ENCODE measurements around the gene NKX6-1.

Gene NKX6-1

DNA sequence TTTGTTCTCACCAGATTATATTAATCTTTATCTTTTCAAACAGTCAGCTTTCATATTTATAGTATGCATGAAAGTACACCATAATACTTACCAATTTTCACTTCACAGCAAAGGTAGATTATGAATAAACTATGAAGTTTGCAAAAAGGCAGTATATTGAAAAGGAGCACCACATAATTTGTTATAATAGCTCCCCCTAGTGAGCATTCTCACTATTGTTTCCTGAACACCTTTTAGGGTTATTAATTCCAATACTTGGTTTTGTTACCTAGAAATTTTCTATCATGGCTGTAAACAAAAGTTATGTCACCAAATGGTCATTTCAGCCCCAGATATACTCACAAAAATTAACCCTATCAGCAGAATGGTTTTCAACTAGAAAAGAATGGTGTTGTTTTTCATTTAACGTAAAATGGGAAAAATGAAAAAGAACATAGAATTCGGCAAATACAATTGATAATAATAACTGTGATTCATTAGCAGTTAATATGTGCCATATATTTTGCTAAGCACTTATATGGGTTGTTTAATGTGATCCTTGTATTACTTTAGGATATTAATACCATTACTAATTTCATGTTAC, 30.2 kb upstream of the NKX6-1 start:
- DNase-seq (ENCODE audit: extremely low read depth, low read depth), result peak; percentile 1
- no peak overlapping the region for H3K4me3 ChIP-seq (replicated peaks; ENCODE audit: low read depth, low read length)
- TF ChIP-seq, protein P1, sequence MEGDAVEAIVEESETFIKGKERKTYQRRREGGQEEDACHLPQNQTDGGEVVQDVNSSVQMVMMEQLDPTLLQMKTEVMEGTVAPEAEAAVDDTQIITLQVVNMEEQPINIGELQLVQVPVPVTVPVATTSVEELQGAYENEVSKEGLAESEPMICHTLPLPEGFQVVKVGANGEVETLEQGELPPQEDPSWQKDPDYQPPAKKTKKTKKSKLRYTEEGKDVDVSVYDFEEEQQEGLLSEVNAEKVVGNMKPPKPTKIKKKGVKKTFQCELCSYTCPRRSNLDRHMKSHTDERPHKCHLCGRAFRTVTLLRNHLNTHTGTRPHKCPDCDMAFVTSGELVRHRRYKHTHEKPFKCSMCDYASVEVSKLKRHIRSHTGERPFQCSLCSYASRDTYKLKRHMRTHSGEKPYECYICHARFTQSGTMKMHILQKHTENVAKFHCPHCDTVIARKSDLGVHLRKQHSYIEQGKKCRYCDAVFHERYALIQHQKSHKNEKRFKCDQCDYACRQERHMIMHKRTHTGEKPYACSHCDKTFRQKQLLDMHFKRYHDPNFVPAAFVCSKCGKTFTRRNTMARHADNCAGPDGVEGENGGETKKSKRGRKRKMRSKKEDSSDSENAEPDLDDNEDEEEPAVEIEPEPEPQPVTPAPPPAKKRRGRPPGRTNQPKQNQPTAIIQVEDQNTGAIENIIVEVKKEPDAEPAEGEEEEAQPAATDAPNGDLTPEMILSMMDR (IDR thresholded peaks at IDR 0.05; ENCODE audit: low read depth, low read length, missing control alignments), result peak; percentile 41

DNA sequence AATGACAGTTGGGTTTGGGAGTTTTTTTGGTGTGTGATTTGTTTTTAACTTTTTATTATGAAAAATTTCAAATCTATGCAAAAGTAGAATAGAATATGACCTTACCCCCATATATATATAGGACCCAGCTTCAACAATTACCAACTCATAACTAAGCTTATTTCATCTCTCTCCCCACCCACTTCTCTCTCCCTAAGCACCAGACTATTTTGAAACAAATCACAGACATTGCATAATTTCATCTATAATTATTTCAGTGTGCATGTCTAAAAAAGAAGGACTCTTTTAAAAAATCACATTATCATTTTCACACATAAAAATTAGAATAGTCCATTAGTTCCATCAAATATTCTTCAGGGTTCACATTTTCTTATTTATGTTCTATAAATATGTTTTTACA, 28.3 kb upstream of the NKX6-1 start:
- TF ChIP-seq, protein P1 (IDR thresholded peaks at IDR 0.05; ENCODE audit: low read depth, low read length, missing control alignments), result no peak
- no peak overlapping the region for H3K4me3 ChIP-seq (replicated peaks; ENCODE audit: low read depth, low read length)
- DNase-seq (ENCODE audit: extremely low read depth, low read depth), result no peak

DNA sequence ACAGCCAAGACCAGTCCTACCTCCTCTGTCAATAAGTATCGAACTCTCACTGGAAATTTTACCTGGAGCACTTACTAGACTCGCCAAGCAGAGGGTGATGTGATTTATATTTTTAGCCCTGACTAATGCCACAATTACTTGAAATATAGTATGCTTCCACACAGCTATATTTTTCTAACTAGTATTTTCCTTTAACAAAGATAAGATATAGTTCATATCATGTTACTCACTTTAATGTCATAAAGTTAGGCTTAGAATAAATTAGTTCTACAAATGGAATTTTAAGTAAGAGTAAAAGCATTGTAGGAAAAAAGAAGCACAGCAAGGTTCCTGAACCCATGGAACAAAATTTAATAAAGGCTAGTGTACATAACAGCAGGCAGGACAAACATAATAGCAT, 16.0 kb upstream of the NKX6-1 start:
- TF ChIP-seq, protein P1 (IDR thresholded peaks at IDR 0.05; ENCODE audit: low read depth, low read length, missing control alignments), result no peak
- no peak overlapping the region for H3K4me3 ChIP-seq (replicated peaks; ENCODE audit: low read depth, low read length)
- no peak for DNase-seq (ENCODE audit: extremely low read depth, low read depth)

DNA sequence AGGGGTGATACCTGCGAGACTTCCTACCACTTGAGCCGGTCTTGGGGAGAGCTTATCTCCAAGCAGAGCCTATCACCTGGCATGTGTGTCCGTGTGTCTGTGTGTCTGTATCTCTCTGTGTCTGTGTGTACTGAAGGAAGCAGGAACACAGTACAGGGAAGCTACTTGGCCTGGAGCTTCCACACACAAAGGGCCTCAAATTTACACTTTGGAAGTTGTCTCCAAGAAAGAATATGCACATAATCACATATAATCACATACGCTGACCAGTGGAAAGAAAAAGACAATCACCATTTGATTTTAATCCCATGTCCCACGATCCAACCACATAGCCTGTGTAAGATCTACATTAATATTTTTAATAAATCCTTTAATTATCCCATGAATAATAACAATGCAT, 13.2 kb upstream of the NKX6-1 start:
- TF ChIP-seq, protein P1 (IDR thresholded peaks at IDR 0.05; ENCODE audit: low read depth, low read length, missing control alignments), result no peak
- no peak for DNase-seq (ENCODE audit: extremely low read depth, low read depth)

DNA sequence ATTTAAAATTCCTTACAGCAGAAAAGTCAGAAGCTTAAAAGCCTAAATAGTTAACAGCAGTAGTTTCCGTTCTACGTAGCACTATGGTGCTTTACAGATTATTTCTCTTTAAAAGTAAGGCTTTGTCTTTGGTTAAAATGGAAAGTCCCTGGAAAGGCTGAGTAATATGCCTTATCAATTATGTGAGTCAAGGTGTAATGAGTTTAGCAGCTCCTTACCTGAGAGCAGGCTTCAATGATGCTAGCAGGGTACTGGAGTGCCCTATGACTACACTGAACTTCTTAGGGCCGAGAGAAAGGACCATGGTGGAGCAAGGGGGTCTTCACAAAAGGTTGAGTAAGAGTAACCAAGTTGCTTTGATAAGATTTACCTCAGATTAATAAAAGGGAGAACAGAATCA, 12.6 kb upstream of the NKX6-1 start:
- TF ChIP-seq, protein P1 (IDR thresholded peaks at IDR 0.05; ENCODE audit: low read depth, low read length, missing control alignments), result no peak
- H3K4me3 ChIP-seq (replicated peaks; ENCODE audit: low read depth, low read length), result no peak overlapping the region
- DNase-seq (ENCODE audit: extremely low read depth, low read depth), result no peak

More for the DNA sequence above, 13.2 kb upstream of the NKX6-1 start:
- no peak overlapping the region for H3K4me3 ChIP-seq (replicated peaks; ENCODE audit: low read depth, low read length)

DNA sequence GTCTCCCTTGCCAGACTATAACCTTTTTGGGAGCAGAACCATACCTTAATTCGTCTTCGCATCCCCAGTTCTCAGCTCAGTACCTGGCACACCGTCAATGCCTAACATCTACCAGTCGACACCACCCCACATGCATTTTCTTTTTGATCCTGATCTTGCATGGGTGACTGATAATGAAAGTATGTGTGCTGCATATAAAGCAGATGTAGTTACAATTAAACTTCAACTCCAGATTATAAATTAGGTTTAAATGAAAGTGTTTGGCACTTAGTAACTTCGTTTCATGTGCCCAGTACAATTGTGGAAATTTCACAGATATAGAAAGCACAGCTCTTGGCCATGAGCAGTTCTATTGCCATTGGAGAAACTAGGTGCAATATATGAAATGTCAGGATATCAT, 8.8 kb upstream of the NKX6-1 start:
- no peak for DNase-seq (ENCODE audit: extremely low read depth, low read depth)
- no peak overlapping the region for H3K4me3 ChIP-seq (replicated peaks; ENCODE audit: low read depth, low read length)
- TF ChIP-seq, protein P1 (IDR thresholded peaks at IDR 0.05; ENCODE audit: low read depth, low read length, missing control alignments), result no peak

DNA sequence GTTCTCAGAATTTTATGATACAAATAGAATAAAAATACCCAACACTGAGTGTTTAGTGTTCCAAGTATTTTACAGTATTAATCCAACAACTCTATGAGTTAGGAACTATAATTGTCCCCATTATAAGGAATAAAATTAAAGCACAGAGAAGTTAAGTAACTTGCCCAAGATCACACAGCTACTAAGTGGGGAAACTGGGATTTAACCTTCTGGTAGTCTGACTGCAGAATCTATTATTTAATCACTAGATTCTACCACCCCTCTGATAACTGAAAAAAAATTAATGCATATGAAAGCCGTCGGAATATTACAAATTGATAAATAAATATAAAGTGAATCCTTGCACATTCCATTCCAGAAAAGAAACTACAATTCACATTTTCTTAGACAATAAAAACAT, 5.7 kb upstream of the NKX6-1 start:
- DNase-seq (ENCODE audit: extremely low read depth, low read depth), result no peak
- TF ChIP-seq, protein P1 (IDR thresholded peaks at IDR 0.05; ENCODE audit: low read depth, low read length, missing control alignments), result no peak
- no peak overlapping the region for H3K4me3 ChIP-seq (replicated peaks; ENCODE audit: low read depth, low read length)
